Astrocyte of the spinal cord (primary cell): ENCODE measurements around the gene FNDC3B.
"Not testable (repeated sequence)": the region's sequence is repeated elsewhere in the genome, so short reads cannot be mapped to it uniquely, and the experiment has no call there.

Experiments
- DNase-seq: peaks from one replicate; pipeline ENCODE4 v3.0.0; 2011; ENCODE audit warnings: low read depth, low spot score
- H3K4me3 ChIP-seq: 2 replicates; pipeline ENCODE4 v1.5.1; 2011; ENCODE audit warnings: low read depth, mild to moderate bottlenecking, low read length, moderate library complexity
- CTCF ChIP-seq: IDR thresholded peaks from 2 replicates; pipeline ENCODE4 v1.5.1; 2012; ENCODE audit warnings: low read depth, mild to moderate bottlenecking, low read length, inconsistent platforms
- in situ Hi-C: cut with HindIII; loops from 2 replicates; pipeline ENCODE4 v1.10.0; 2017; ENCODE audit warnings: low sequenced_read_pairs

The FNDC3B gene

DNA sequence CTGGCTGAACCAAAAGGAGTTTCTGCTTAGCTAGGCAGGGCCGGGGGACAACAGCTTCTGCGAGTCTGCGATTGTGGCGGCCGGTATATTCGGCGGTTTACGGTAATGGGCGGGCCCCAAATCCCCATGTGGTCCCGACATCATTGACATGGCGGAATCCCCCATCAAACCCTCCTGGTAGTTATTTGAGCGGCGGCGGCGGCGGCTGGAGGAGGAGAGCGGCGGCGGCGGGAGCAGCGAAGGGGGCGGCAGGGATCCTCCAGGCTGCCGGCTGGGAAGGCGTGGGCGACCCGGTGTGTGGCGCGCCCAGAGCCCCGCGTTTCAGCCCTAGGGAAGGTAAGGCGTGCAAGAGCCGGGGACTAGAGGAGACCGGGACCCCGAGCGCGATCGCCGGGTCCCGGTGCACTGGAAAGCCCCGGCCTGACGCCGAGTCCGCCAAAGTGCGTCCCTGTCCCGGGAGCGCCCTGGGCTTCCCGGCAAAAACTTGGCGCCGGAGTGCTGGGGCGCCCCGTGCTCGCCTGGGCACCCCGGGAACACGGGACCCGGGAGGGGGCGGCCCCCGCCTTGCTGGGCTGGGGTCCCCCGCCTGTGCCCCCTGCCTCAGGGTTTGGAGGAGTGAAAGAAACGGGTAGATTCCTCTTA, at the start of gene FNDC3B:
Gene FNDC3B, plus strand, starts transcription at position 143 of the 642 bp plus-strand sequence. CDS start 72,902 bp downstream, outside the sequence.
- H3K4me3 ChIP-seq, result peak within 1 kb of the TSS; percentile 89
- DNase-seq, result peak; percentile 98
- in situ Hi-C loops, result no loop called here
- no peak for TF ChIP-seq CTCF

DNA sequence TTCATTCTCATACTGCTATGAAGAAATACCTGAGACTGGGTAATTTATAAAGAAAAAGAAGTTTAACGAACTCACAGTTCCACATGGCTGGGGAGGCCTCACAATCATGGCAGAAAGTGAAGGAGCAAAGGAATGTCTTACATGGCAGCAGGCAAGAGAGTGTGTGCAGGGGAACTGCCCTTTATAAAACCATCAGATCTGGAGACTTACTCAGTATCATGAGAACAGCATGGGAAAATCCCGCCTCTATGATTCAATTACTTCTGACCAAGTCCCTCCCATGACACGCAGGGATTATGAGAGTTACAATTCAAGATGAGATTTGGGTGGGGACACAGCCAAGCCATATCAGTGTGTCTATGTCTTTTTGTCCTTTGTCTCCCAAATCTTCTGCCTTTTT, 49.1 kb upstream of the FNDC3B start:
- H3K4me3 ChIP-seq, in situ Hi-C loops, DNase-seq: not testable (repeated sequence)

DNA sequence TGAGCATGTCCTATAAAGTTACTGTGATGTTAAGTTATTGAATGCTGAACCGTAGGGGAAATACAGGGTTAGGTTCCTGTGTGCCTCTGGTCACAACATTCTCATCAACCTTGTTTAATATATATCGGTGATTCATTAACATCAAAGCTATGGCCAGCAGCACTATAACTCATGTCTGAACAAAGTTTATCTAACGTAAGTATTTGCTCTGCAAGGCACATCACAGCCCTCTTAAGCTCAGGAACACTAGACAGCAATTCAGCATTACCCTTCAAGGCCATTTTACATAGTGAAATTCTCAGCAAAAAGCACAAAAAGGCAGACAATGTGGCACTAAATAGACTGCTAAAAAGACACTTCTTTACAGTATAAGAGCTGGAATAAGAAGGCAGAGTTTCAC, 48.2 kb upstream of the FNDC3B start:
- in situ Hi-C loops, result no loop called here
- no peak for DNase-seq
- no peak for TF ChIP-seq CTCF
- no peak overlapping the region for H3K4me3 ChIP-seq

- in situ Hi-C loops, result no loop called here
- no peak for TF ChIP-seq CTCF
- H3K4me3 ChIP-seq, result no peak overlapping the region
- peak; percentile 84 for DNase-seq
Observed at GRCh38 chr3:171994646-171995428, 44.5 kb upstream of the FNDC3B start.

DNA sequence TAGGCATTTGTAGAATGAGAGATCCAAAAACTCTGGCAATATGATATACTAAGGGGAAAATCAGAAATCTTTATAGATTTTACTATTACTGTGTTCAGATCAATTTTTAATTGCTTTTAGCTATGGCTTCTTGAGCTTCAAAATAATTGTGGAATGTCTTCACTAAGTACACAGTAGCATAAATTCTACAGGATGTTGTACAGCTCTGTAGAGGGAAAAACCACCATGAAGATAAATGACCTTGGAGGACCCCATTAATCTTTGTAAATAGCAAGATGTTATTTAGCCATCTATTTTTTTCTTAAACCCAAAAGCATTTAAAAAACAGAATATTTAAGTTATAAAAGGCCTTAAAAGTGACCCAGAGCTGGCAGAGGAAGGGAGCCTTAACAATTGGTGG, 43.9 kb upstream of the FNDC3B start:
- in situ Hi-C loops, result no loop called here
- DNase-seq, result no peak
- no peak overlapping the region for H3K4me3 ChIP-seq
- TF ChIP-seq CTCF, result no peak

DNA sequence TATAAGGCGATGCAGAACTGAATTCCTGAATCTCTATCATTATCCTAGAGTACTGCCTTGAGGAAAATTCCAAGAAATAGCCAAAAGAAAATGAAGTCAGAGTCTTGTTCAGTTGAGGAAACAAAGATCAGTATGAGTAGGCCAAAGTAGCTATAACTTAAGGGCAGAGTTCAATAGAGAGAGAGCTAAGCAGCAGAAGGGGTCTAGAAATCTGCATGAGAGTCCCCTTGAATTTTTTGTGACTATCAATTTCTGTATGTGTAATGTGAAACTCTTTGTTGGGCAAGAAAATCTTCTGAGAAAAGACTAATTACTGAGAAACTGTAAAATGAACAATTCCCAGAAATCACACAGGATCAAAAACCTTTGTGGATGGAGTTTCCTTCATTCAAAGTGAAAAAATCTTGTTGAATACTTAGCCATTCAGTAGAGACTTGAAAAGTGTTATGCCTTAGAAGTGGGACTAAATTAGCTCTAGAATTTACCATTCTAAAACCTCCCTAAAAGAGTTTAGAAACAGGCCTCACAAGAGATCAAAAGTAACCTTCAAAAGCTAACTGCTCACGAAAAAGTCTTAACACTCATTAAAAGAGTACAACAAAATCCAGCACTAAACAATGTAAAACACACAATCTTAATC, 43.1 kb upstream of the FNDC3B start:
- in situ Hi-C loops, result no loop called here
- DNase-seq, result no peak

GRCh38 chr3:171998731-171999130, 40.6 kb upstream of the FNDC3B start:
- H3K4me3 ChIP-seq, DNase-seq, in situ Hi-C loops: not testable (repeated sequence)

More for the DNA sequence above, 43.1 kb upstream of the FNDC3B start:
- H3K4me3 ChIP-seq, result no peak overlapping the region
- no peak for TF ChIP-seq CTCF

- H3K4me3 ChIP-seq, in situ Hi-C loops, DNase-seq: not testable (repeated sequence)
Observed at GRCh38 chr3:172001616-172002015, 37.8 kb upstream of the FNDC3B start.
